Activated CD4-positive, CD25-positive, alpha-beta regulatory T cell treated with anti-CD3 and anti-CD28 coated beads, Interleukin-2, amount 50 U/mL, for 16 hours (primary cell): ENCODE measurements around the gene TMEM165.
"Not testable (repeated sequence)": the region's sequence is repeated elsewhere in the genome, so short reads cannot be mapped to it uniquely, and the experiment has no call there.

Source experiments
- DNase-seq: peaks from one replicate; pipeline ENCODE4 v3.0.0-alpha.2; 2020; ENCODE audit warnings: low read depth, low spot score

TMEM165 gene, protein sequence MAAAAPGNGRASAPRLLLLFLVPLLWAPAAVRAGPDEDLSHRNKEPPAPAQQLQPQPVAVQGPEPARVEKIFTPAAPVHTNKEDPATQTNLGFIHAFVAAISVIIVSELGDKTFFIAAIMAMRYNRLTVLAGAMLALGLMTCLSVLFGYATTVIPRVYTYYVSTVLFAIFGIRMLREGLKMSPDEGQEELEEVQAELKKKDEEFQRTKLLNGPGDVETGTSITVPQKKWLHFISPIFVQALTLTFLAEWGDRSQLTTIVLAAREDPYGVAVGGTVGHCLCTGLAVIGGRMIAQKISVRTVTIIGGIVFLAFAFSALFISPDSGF

DNA sequence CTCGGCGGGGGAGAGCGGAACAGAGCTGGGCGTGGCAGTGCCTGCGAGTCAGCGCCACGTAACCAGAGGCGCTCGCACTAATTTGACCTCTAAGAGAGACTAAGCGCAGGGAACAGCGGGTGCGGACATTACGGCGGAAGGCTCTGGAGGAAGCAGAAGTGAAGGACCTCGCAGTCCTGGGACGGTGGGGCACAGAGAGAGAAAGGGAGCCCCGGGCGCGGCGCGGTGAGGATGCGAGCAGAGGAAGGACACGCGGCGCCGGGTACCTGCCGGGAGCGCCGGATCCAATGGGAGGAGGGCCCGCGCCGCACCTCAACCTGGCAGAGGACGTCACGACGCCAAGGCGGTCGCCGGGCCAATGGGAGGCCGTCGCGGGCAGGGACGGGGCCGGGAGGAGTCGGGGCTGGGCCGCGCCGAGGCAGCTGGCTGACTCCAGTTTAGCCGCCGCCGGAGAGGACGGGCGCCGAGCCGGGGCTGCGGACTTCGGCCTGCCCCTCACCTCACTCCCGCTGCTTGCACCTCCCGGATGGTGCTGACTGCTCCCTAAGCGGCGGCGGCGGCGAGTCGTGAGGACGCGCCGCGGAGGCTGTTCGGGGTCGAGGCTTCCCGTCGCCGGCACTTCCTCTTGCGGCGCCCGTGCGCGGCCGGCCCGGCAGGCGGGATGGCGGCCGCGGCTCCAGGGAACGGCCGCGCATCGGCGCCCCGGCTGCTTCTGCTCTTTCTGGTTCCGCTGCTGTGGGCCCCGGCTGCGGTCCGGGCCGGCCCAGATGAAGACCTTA is at the start of gene TMEM165:
Gene TMEM165, plus strand, starts transcription at position 429 of the 779 bp plus-strand sequence. Its CDS starts 233 bp downstream, at position 662.
- peak; percentile 78 for DNase-seq

DNA sequence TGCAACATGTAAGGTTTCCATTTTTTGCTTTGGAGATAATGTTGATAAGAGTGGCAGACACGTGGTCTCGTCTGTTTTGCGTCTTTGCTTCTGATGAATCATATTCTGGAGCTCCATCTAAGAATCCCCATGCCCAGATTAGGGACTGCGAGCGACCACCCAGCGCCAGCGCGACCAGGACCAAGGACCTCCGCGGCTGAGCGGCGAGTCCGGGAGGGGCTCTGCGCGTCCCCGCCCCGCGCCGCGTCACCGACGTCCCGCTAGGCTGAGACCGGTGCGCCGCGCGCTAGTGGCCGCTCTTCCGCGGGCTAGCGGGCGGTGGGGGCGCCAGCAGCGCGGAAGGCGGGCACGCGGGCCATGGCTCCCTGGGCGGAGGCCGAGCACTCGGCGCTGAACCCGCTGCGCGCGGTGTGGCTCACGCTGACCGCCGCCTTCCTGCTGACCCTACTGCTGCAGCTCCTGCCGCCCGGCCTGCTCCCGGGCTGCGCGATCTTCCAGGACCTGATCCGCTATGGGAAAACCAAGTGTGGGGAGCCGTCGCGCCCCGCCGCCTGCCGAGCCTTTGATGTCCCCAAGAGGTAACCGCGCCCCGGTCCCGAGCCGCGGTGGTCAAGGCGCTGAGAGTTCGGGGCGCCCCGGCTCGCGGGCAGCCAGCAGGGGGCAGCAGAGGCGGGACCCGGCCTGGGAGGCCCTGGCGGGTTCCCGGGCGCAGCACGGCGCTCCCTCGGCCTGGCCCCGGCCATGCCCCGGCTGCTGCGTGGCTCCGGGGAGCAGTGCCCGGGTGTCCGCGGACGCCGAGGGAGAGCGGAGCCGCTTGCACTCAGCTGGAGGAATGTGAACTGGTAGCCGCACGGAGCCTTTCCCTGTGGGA is 49.5 kb upstream of the TMEM165 start, which contains the start of gene SRD5A3:
Gene SRD5A3, plus strand, starts transcription at position 263 of the 871 bp plus-strand sequence. Its CDS starts 95 bp downstream, at position 358.
- peak; percentile 51 for DNase-seq

DNA sequence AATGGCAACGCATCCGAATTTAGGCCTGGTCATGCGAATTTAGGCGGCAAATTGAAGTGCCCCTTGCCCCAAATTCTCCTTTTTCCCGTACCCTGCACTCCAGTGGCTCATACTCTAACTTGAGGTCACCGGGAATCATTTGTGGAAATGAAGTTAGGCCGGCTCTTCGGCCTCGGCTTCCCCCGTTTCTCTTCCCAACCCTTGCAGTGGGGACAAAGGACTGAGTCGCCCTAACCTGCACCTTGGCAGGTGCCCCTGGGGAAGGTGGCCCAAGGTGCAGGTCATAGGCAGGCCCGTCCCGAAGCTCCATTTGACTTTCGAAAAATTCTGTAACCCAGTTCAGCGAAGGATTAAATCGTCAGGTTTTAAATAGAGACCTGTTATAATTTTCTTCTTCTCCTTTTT is 48.9 kb upstream of the TMEM165 start:
- no peak for DNase-seq

DNA sequence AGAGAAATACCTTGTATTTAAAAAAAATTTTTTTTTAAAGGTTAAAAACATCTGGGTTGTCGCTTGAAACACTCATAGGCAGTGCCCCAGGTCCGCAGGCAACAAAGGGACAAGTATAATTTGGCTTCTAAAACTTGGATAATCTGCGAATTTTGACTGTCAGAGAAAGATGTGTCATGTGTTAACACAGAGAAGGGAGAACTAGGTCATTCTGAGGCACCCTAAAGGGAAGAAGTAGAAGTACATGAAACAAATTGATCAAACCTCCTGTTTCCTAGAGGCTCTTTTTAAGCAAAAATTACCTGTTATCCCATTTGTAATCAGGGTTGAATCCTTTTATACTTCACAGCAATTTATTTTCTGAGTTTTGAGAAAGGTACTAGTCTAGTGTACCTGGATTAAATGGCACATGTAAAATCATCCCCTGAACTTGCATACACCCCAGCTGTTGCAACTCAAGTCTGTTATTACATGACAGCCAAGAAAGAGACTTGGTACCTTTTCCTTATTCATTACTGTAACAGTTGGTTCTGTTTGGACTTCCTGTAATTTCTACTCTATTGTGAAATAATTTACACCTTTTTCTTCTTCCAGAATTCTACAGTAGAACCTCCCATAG is 48.0 kb upstream of the TMEM165 start:
- no peak for DNase-seq

DNA sequence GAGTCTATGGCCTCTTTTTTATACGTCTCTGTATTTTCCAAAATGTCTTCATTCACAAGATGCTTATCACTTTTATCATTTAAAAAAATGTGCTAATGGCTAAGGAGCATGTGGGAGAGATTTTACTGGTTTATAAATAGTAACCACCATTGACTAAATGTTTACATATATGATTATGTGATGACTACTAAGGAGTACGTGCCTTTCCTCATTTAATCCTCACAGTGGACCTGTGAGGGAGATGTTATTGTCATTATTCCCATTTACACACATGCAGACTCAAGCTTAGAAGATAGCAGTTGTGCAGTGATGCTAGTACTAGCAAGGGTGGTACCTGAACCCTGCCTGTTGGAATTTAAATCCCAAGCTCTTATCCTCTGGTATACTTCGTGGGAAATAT is 47.3 kb upstream of the TMEM165 start:
- DNase-seq, result no peak

DNA sequence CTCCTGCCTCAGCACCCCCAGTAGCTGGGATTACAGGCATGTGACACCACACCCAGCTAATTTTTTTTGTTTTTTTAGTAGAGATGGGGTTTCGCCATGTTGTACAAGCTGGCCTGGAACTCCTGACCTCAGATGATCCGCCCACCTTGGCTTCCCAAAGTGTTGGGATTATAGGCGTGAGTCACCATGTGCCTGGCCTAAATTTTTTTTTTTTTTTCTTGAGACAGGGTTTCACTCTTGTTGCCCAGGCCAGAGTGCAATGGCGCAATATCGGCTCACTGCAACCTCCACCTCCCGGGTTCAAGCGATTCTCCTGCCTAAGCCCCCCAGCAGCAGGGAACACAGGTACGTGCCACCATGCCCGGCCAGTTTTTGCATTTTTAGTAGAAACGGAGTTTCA is 44.9 kb upstream of the TMEM165 start:
- not testable (repeated sequence) for DNase-seq

DNA sequence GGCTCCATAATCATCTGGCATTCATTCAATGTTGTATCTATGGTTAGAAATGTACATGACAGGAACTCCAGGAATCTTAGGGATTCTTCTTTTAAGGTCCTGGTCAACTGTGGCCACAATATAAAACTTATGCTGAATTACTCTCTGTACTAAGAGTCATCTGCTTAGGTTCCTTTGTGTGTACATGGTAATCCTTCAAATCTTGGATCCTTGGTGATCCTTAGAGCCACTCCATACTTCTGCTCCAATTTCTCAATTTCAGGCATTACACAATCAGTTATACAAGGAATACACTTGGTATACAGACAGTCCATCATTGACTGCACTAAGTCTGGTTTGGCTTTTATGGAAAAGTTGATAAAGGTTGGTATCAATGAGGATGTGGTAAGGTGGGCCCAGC is 43.9 kb upstream of the TMEM165 start:
- no peak for DNase-seq

DNA sequence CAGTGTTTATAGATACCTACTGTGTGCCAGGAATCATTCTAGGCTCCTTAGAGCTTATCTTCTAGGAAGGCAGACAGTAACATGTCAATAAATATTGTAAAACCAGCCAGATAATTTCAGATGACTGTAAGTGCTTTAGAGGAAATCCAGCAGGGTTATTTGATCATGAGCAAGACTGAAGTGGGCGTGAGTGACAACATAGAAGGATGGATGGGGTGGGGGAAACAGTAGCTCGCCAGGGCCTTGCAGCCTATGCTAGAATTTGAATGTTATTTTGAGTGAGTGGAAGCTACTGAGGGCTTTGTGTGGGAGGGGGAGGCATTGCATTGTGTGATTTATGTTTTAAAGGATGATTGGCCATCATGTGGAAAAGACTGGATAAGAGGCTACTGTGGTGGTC is 43.0 kb upstream of the TMEM165 start:
- no peak for DNase-seq

DNA sequence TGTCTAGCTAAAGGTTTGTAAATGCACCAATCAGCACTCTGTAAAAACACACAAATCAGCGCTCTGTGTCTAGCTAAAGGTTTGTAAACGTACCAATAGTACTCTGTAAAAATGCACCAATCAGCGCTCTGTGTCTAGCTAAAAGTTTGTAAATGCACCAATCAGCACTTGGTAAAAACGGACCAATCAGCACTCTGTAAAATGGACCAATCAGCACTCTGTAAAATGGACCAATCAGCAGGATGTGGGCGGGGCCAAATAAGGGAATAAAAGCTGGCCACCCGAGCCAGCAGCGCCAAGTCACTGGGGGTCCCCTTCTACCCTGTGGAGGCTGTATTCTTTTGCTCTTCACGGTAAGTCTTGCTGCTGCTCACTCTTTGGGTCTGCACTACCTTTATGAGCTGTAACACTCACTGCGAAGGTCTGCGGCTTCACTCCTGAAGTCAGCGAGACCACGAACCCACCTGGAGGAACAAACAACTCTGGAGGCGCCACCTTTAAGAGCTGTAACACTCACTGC is 42.5 kb upstream of the TMEM165 start:
- not testable (repeated sequence) for DNase-seq

DNA sequence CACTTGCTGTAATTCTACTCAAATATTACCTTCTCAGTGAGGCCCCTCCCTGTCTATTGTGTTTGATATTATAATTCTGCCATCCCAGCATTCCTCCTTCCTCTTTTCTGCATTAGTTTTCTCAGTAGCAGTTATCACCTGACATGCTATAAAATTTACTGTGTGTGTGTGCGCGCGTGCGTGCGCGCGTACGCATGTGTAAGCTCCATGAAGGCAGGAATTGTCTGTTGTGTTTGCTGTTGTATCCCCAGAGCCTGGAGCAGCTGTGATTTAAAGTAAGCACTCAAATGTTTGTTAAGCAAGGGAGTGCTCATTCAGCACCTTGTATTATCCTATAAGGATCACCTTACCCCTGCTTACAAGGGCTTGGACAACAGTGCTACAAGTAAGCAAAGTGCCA is 41.1 kb upstream of the TMEM165 start:
- DNase-seq, result no peak

DNA sequence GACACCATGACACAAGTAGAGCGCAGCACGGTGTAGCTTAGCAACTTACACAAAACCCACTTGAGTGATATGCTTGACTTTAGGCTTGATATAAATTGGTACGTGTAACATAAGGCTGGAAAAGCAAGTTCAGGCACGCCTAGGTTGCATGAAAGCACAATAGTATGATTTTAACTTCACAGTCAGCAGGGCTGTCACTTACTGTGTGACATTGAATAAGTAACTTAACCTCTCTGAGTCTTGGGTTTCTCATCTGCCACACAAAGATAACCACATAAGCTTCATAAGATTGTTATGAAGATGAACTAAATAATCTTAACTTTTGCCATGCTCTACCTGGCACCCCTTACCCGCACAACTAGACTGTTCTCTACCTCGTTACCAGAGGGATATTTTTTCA is 40.2 kb upstream of the TMEM165 start:
- no peak for DNase-seq

DNA sequence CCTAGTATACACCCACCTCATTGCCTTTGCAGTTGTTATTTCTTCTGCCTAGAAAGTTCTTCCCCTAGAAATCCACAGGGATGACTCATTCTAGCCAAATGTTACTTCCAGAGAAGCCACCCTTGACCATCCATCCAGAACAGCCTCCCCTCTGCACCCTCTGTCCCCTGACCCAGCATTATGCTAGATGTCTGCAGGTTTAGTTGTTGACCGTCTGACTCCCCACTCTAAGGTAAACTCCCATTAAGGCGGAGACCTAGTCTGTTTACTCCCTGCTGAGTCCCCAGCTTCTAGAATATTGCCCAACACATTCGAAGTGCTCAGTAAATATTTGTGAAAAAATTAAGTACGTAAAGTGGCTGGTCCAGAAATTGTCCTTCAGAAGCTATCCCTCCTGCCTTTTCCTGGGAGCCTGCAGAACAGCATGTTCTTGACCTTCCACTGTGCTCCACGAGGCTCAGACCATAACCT is 38.7 kb upstream of the TMEM165 start:
- DNase-seq, result no peak

DNA sequence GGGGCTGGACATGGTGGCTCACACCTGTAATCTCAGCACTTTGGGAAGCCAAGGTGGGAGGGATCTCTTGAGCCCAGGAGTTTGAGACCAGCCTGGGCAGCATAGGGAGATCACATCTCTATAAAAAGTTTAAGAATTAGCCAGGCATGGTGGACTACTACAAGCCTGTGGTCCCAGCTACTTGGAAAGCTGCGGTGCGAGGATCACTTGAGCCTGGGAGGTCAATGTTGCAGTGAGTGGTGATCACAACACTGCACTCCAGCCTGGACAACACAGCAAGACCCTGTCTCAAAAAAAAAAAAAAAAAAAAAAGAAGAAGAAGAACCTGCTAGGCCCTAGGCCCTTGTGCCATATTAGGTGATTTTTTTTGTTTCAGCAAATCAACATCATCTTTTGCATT is 37.5 kb upstream of the TMEM165 start:
- DNase-seq, result no peak

DNA sequence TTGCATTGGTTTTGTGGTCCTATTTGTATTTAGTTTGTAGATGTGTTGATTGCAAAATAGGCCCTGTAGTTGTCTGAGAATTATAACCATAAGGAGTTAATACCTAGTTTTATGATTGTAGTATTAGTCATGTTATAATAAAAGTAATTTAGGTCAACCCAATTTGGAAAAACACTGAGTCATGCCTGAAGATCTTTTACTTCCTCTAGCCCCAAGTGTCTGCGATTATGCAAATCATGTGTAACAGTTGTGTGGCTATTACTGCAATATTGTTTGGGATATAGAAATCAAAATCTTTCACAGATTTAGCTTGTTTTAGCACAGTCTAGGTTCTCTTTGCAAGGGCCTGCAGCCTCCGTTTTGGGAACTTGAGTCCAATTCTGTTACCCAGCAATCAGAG is 37.1 kb upstream of the TMEM165 start:
- DNase-seq, result no peak

DNA sequence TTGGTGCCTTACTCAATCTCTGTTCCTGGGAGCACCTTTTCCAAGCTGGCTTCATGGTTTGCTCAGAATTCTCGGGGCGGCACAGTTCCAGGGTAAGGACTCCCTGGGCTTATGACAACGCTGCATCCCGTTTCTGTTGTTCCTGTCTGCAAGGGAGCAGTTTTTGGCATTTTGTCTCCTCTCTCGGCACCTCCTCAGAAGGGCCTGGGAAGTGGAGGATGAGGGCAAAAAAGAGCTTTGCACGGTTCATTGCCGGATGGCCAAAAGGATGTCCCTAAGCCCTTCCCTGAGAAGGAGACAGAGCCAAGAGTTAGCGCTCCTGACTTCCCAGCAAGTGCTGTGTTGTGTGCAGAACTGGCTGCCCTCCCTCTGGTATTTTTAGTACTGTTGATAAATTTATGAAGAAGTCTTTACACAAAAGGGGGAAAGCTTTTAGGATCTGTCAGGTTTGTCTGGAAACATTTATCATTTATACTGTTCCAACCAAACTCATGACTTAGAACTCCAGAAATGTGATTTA is 36.3 kb upstream of the TMEM165 start:
- DNase-seq, result no peak

DNA sequence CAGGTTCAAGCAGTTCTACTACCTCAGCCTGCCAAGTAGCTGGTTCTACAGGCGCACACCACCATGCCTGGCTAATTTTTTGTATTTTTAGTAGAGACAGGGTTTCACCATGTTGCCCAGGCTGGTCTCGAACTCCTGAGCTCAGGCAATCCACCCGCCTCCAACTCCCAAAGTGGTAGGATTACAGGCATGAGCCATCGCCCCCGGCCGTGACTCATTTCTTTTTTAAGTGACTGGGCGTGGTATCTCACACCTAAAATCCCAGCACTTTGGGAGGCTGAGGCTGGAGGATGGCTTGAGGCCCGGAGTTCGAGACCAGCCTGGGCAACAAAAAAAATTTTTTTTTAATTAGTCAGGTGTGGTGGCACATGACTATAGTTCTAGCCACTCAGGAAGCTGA is 32.8 kb upstream of the TMEM165 start:
- DNase-seq, result not testable (repeated sequence)

DNA sequence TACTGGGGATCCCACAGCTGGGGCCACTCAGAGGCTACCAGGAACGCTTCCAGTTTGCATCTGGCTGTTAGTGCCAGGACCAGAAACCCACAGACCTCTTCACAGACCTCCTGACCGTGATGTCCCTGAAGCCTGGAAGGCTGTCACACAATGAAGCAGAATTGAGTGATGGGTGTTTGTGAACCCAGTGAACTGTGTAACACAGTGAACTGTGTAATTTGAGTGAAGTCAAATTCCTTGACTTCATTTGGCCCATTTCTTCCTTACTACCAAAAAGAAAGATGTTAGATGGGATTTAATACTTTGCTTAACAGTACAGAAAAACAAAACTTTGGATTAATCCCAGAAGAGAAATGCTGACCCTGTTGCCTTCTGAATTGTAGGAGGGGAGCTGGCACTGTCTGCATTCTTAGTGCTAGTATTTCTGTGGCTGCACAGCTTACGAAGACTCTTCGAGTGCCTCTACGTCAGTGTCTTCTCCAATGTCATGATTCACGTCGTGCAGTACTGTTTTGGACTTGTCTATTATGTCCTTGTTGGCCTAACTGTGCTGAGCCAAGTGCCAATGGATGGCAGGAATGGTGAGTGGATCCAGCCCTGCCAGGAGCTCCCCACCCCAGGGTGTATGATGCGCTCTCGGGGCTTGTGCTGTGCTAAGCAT is 31.9 kb upstream of the TMEM165 start:
- DNase-seq, result no peak

DNA sequence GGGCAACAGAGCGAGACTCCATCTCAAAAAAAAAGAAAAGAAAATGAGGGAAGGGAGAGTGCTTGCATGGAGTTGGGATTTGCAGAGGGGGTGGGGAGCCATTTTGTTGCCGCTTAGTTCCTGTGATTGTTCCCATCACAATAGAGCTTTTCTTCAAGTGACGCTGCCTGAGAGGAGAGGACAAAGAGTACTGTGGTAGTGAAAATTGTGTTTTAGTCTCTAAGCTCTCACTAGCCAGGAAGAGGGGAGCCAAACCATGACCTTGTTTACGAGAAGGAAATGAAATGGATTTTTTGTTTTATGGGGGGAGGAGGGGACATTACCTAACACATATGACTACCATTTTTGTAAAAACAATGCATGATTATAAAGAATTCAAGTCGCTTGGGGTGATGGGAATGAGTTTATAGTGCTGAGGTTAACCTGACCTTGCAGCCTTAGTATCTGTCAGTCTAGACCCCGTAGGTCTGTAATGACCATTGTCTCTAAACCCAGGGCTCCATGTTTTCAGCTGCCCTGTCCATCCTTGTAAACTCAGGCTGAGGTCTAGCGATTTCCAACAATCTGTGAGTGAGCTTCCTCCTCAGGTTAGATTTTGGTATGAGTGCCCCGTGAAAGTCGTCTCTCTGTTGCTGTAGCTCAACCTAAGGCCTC is 30.9 kb upstream of the TMEM165 start:
- DNase-seq, result no peak

DNA sequence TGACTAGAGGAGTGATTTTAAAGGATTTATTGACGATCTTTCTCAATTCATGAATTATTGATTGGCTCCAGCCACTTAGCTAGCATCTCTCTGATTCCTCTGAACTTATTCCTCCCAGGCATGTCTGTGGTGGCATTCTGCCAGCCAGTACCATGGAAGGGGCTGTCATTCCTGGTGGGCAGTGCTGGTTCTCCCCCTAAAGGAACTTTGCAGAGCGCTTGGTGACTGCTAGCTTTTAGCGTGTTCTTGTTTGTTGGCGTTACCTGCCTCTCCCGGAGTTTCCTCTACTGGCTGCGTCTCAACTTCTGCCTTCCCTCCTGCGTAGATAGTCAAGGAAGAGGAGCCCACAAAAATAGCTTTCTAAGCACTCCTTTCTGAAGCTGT is 30.4 kb upstream of the TMEM165 start:
- no peak for DNase-seq

DNA sequence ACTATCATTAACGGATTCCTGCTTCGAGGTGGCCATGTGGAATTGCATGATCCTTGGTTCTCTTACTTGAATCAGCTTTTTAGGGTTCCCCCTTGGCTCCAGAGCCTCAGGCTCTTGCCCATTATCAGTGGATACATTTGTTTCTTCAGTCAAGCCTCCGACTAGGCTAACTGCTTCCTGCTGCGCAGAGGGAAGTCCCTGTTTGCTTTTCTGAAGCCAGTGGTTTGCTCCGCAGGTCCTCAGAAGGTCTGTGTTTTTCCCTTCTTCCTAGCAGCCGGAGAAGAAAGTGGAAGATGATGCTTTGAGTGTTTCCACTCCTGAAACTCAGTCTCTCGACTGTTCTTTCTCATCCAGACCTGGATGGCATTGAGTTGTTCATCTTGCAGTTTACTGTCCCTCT is 29.1 kb upstream of the TMEM165 start:
- DNase-seq, result no peak
